Measurements from ENCODE around the gene RITA1.
"Not testable (repeated sequence)": the region's sequence is repeated elsewhere in the genome, so short reads cannot be mapped to it uniquely, and the experiment has no call there.

Gene RITA1

DNA sequence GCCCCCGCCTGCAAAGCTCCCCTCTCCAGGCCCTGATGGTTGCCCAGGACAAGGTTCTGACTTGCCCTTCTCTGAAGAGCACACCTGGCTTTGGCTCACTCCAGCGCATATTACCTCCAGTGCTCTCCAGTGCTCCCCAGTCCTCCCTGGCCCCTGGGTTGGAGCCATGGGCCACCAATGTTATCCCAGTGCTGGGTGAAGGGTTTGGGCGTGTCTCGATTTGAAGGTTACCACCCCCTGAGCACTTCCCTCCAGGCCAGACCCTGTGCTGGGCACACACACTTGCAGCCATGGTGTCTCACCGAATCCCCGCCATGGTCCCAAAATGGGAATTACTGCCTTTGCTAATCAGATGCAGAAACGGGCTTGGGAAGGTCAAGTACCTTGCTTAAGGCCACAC, 11.1 kb downstream of the RITA1 start:
- no peak for DNase-seq
- TF ChIP-seq POLR2A (IDR thresholded peaks at IDR 0.05; ENCODE audit: low read length) (no peak), GATA1 (IDR thresholded peaks at IDR 0.05; ENCODE audit: low read depth, low read length) (no peak)

DNA sequence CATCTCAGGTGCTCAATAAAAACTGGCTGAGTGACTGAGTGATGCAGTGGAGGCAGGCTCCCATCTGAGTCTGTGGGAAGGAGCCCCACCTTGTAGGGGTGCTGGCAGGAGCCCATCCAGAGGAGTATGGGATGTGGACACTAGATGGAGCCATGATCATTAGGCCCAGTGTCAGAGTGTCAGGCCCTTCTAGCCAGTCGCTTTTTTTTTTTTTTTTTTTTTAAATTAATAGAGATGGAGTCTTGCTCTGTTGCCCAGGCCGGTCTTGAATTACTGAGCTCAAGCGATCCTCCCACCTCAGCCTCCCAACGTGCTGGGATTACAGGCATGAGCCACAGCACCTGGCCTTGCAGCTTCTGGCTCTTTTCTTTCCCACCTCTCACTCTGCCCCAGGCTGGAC, 11.5 kb downstream of the RITA1 start:
- TF ChIP-seq POLR2A (IDR thresholded peaks at IDR 0.05; ENCODE audit: low read length) (no peak), GATA1 (IDR thresholded peaks at IDR 0.05; ENCODE audit: low read depth, low read length) (no peak)
- DNase-seq: peak; percentile 80 to 83

DNA sequence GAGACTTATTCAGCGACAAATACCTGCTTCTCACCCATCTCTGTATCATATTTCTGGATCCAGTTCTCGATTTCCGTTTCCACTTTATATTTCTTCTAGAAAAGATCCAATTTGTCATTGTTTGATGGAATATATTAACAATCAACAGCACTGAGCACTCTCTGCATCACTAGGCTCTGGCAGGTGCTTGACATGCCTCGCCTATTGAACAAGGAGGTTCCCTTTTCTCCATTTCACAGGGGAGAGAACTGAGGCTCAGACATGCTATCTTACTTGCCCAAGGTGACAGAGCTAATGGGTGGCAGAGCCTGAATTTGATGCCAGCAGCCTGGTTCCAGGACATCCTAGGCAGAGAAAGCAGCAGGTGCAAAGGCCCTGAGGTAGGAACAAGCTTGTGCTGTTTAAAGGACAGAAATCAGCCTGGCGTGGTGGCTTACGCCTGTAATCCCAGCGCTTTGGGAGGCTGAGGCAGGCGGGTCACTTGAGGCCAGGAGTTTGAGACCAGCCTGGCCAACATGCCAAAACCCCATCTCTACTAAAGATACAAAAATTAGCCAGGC, 12.1 kb downstream of the RITA1 start:
- TF ChIP-seq GATA1 (IDR thresholded peaks at IDR 0.05; ENCODE audit: low read depth, low read length) (no peak), POLR2A (IDR thresholded peaks at IDR 0.05; ENCODE audit: low read length) (no peak)
- no peak for DNase-seq

DNA sequence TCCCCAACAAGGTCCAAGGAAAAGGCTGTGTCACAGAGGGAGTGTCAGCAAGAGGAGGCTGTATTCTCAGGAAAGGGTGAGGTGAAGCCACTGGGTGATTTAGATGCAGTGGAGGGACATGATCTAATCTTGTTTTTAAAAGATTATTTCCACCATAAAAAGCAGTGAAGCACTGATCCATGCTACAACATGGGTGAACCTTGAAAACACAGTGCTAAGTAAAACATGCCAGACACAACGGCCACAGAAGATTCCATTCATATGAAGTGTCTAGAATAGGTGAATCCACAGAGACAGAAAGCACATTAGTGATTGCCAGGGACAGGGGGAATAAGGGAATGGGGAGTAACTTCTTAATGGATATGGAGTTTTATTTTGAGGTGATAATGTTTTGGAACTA, 12.8 kb downstream of the RITA1 start:
- TF ChIP-seq POLR2A (IDR thresholded peaks at IDR 0.05; ENCODE audit: low read length) (no peak), GATA1 (IDR thresholded peaks at IDR 0.05; ENCODE audit: low read depth, low read length) (no peak)
- DNase-seq: no peak

DNA sequence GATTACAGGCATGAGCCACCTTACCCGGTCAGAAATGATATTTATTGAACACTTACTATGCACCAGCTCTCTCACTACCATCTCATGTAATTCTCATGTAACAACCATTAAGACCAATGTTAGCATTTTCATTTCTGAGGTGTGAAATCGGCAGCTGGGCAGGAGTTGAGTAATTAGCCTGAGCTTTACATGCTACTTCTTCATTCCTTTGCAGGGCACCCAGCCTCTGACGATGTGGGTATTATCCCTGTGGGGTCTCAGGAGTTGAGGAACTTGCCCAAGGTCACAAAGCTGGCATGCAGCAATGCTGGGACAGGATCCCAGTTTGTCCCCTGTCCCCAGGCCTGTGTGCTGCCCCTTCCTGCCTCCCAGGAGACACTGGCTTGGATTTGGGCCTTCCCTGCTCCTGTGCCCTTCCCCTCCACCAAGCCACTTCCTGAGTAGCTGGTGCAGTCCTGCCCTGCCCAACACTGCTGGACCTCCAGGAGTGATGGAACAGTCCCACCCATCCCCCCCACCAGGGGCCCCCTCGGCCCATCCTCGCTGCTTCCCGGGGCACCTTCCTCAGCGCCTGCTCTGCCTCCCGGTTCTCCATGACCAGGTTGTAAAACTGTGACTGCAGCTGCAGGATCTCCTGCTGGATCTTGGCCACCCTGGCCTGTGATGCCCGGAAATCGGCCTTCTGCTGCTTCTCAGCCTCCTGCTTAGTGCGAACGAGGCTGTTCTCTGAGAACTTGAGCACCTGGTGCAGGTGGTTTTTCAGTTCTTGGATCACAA, 14.7 kb downstream of the RITA1 start:
- DNase-seq: no peak
- no peak for TF ChIP-seq POLR2A (IDR thresholded peaks at IDR 0.05; ENCODE audit: low read length)
- no peak for TF ChIP-seq GATA1 (IDR thresholded peaks at IDR 0.05; ENCODE audit: low read depth, low read length)

DNA sequence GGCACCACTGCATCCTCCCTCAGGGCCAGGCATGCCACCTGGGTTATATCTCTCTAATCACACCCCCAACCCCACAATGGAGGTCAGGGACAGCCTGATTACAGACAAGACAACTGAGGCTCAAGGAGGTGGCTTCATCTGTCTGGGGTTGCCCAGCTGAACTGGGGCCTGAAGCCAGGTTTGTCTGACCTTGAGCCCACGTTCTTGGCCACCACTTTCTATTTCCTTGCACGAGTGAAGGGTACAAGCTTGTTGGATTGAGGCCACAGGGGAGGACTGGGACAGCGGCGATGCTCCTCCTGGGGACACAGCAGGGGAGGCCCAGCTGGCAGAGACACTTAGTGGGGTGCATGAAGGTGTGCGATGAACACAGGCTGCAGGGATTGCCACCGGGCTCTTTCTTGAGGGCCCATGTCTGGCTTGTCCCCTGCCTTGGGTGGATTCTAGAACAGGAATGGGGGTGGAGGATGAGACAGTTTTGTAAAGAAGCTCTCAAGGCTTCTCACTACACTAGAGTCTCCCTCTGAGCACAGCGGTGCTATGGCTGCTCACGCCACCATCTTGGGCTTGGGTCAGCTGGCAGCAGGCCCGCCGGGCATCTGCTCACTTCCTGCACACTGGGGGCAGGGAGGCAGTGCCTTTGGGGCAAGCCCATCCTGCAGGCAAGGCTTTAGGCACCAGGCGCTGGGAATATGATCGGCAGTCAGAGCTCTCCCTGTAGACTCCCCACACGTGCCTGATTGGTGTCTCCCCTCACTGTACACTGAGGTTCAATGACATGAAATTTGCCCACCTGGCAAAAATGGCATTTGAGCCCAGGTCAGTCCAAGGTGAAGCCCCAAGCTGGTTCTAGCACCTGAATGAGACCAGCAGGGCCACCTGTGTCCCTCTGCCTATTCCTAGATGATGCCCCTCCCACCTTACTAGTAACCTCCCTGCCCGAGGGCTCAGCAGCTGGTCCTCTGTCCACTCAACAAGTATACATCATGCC, 16.0 kb downstream of the RITA1 start:
- TF ChIP-seq GATA1 (IDR thresholded peaks at IDR 0.05; ENCODE audit: low read depth, low read length) (no peak), POLR2A (IDR thresholded peaks at IDR 0.05; ENCODE audit: low read length) (no peak)
- DNase-seq: no peak

DNA sequence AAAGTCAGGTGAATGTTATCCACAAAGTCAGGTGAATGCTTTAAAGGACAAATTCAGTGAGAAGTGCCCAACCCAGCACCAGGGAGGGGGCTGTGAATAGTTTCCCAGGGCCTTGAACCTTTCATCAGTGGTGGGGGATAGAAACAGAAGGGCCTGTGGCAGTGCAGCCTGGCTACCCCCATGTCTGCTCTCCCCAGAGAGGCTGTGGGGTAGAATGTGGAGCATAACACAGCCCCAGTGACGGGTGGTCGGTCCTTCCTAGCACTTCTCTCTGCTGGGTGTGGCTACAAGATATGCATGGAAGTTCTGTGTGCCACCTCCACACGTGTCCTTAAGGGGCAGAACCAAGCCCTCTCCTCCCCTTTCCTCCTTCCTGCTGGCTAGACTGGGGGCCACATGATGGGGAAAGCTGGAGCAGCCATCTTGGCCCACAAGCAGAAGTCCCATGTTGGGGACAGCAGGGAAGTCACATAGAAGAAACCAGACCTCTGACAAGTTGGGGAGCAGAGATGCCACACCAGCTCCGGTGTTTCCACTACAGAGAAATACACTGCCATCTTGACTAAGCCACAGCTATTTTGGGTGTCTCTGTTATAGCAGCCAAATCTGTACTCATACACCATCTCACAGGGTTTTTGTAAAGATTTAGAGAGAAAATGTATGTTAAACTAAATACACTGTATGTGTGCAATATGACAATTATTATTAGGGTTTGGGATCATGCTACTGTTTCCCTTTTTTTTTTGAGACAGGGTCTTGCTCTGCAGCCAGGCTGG, 17.0 kb downstream of the RITA1 start:
- no peak for DNase-seq
- TF ChIP-seq POLR2A (IDR thresholded peaks at IDR 0.05; ENCODE audit: low read length): no peak

DNA sequence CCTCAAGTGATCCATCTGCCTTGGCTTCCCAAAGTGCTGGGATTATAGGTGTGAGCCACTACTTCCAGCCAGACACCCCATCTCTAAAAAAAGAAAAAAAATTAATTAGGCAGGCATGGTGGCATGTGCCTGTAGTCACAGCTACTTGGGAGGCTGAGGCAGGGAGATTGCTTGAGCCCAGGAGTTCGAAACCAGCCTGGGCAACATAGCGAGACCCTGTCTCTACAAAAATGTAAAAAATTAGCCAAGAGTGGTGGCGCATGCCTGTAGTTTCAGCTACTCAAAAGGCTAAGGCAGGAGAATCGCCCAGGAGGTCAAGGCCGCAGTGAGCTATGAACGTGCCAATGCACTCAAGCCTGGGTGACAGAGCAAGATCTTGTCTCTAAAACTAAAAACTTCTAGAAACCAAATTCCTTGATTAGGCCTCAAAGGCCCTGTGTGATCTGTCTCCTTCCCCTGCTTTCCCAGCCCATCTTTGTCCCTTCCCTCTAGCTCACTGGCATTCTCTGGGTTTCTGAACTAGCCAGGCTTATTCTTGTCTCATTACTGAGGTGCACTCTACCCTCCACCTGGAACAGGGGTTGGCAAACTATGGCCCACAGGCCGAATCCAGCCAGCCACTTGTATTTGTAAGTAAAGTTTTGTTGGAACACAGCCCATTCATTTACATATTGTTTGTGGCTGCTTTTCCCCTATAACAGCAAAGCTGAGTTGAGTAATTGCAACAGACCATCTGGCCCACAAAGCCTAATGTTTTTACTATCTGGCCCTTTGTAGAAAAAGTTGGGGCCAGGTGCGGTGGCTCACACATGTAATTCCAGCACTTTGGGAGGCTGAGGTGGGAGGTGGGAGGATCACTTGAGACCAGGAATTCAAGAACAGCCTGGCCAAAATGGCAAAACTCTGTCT, 18.6 kb downstream of the RITA1 start:
- TF ChIP-seq GATA1 (IDR thresholded peaks at IDR 0.05; ENCODE audit: low read depth, low read length) (no peak), POLR2A (IDR thresholded peaks at IDR 0.05; ENCODE audit: low read length) (no peak)
- no peak for DNase-seq

DNA sequence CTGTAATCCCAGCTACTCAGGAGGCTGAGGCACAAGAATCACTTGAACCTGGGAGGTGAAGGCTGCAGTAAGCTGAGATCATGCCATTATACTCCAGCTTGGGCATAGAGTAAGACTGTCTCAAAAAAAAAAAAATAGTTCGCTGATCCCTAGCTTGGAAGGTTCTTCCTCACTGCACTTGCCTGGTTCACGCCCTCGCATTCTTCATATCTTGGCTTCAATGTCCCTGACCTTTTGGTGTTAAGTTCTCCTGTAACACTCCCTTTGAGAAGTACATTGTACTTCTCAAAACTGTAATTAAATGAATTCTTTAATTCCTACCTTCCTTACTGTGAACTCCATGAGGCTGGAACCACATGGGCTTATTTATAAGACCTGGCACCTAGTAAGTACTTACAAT, 19.3 kb downstream of the RITA1 start:
- TF ChIP-seq POLR2A (IDR thresholded peaks at IDR 0.05; ENCODE audit: low read length) (no peak), GATA1 (IDR thresholded peaks at IDR 0.05; ENCODE audit: low read depth, low read length) (no peak)
- DNase-seq: no peak

DNA sequence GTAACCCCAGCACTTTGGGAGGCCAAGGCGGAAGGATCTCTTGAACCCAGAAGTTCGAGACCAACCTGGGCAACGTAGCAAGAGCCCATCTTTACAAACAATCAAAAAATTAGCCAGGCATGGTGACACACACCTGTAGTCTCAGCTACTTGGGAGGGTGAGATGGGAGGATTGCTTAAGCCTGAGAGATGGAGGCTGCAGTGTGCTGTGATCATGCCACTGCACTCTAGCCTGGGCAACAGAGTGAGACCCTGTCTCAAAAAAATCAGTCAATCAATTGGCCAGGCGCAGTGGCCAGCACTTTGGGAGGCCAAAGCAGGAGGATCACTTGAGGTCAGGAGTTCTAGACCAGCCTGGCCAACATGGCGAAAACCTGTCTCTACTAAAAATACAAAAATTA, 21.3 kb downstream of the RITA1 start:
- DNase-seq: not testable (repeated sequence)

DNA sequence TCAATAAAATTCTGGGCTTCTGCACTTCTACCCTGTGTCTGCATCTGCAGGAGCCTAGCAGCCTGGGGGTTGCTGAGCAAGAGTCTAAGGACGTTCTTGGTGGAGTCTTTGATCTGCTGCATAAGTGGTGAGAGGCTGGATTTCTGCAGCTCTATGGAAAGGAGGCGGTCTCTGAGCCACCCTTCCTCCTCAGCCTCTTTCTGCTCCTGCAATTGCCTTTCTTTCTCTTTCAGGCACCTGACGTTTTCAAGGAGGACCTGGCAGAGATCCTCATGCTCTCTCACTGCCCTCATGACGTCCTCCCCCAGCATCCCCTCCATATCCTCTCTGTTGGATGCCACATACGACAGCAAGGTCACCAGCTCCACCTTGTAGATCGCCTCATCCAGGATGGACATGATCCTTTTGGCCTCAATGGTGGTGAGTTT, 22.1 kb downstream of the RITA1 start:
- DNase-seq: no peak
- TF ChIP-seq POLR2A (IDR thresholded peaks at IDR 0.05; ENCODE audit: low read length) (no peak), GATA1 (IDR thresholded peaks at IDR 0.05; ENCODE audit: low read depth, low read length) (no peak)

DNA sequence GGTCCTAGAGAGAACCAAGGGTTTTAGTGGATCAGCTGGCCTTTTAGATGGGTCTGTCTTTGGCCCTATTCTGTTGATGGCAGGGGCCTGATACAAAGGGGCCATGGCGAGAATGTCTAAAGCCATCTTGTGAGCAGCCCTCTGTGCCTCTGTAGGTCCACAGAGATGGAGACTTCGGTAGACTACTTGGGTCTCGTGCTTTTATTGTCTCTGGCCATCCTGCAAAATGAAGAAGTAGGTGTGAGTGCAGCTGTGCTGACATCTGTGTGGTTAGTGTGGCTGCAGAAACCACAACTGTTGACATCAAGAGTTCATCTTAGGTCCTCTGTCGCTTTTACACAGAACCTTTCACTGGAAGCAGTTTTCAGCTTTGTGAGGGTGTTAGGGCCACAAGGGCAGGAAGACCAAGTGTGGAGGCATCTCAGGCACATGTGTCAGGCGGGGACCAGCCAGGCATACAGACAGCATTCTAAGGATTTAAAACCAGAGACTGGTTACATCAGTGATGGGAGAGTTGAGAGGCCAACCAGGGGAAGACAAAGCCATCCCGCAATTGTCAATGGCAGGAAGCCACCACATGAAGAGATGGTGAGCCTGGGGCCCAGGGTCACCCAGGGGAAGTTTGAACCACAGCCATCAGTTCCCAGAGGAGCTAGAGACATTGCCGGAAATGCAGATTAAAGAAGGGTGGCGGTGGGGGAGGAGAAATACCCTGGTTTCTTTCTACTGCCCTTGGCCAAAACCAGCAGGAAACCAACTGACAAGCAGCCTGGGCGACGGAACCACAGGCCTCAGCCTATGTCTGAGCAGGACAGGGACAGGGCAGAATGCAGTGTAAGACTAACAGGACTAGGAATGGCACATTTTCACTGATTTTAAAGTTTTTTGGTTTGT, 22.8 kb downstream of the RITA1 start:
- peak in 1 of 2 experiments; percentile 28 for DNase-seq
- TF ChIP-seq POLR2A (IDR thresholded peaks at IDR 0.05; ENCODE audit: low read length) (no peak), GATA1 (IDR thresholded peaks at IDR 0.05; ENCODE audit: low read depth, low read length) (no peak)

All from erythroblast (primary cell).